Esophagus muscularis mucosa (tissue), 4 donors: ENCODE measurements around the gene GRM5. TPM values are rescaled to one million over a fixed set of nuclear protein-coding genes. Genes with fewer than 3 reads are reported as not detected.
"Not testable (repeated sequence)": the region's sequence is repeated elsewhere in the genome, so short reads cannot be mapped to it uniquely, and the experiment has no call there.

Experiments
- DNase-seq: peaks from one replicate; pipeline ENCODE4 v3.0.0-alpha.2; 2017; ENCODE audit errors: extremely low spot score
- H3K27ac ChIP-seq, 4 donors: fragments of 200-600 bp; sonication (generic); replicated peaks in 1 of 4; 1 replicate in 3 of 4; 2 replicates in 1 of 4; pipeline ENCODE4 v1.5.1; 2016 to 2019; ENCODE audit warnings: mild to moderate bottlenecking in 1 of 4
- H3K27me3 ChIP-seq, 4 donors: fragments of 200-600 bp; sonication (generic); one replicate each; pipeline versions ENCODE4 v1.5.1 to v1.6.0; 2016 to 2019
- H3K36me3 ChIP-seq, 4 donors: fragments of 200-600 bp; sonication (generic); one replicate each; pipeline ENCODE4 v1.5.1; 2016 to 2019
- H3K4me1 ChIP-seq, 4 donors: fragments of 200-600 bp; sonication (generic); one replicate each; pipeline ENCODE4 v1.5.1; 2016 to 2019
- H3K4me3 ChIP-seq, 4 donors: fragments of 200-600 bp; sonication (generic); 1 replicate in 2 of 4; 2 replicates in 2 of 4; pipeline ENCODE4 v1.5.1; 2016 to 2019; ENCODE audit warnings: mild to moderate bottlenecking in 4 of 4, moderate library complexity in 1 of 4
- H3K9me3 ChIP-seq, 4 donors: fragments of 200-600 bp; sonication (generic); 1 replicate in 3 of 4; 2 replicates in 1 of 4; pipeline ENCODE4 v1.5.1; 2016 to 2019
- CTCF ChIP-seq, 3 experiments: fragments of 200-600 bp in 2 of 3; fragments of 450-650 bp in 1 of 3; sonication (generic) in 2 of 3; IDR thresholded peaks; one replicate each; pipeline ENCODE4 v1.5.1; 2017 to 2019; ENCODE audit warnings: antibody characterized with exemption in 3 of 3, mild to moderate bottlenecking in 2 of 3, moderate library complexity in 1 of 3
- EP300 ChIP-seq: sonication (generic); formaldehyde crosslinking; IDR thresholded peaks from one replicate; pipeline ENCODE4 v1.6.1; 2017; ENCODE audit warnings: antibody characterized with exemption
- POLR2A ChIP-seq: fragments of 450-650 bp; IDR thresholded peaks from one replicate; pipeline ENCODE4 v1.6.1; 2017; ENCODE audit warnings: antibody characterized with exemption, moderate library complexity, mild to moderate bottlenecking, low read depth
- POLR2AphosphoS5 ChIP-seq, 2 donors: sonication (generic); formaldehyde crosslinking; IDR thresholded peaks; one replicate each; pipeline ENCODE4 v1.6.1; 2017; ENCODE audit warnings: antibody characterized with exemption in 2 of 2
- WGBS: methylation state at CpG from one replicate; pipeline ENCODE4 v1.1.5; 2018; 5-methylcytosine and 5-hydroxymethylcytosine counted together
- intact Hi-C: fragments of 100-400 bp; cut with DNase I; formaldehyde crosslinking; loops from one replicate; pipeline ENCODE4 v1.15.1; 2023
- total RNA-seq, 4 donors: library from RNA; depleted of rRNA; stranded (reverse); fragments of >200 nt; gene quantifications; one replicate each; pipeline versions ENCODE4 v1.1.0 to v1.2.1, GENCODE V29; 2016

The GRM5 gene
- total RNA-seq, 4 donors from 2014 or later: not detected

DNA sequence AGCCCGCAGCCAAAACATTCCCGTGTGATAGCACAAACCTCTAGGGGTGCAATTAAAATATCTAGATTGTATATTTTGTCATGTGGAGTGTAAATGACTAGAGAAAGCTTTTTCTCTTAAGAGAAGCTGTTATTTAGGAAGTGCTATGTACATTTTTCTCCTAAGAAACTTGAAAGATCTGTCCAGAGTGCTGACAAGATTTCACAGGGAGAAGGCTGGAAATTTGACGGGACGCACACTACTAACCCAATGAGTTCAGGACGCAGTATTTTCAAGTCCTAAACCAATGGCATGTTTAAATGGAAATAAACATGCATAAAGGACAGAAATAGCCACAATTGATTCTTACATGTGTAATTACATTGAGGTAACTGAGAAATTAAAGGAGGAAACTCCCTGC is 3.9 kb downstream of the GRM5 start:
- H3K27ac ChIP-seq, H3K4me1 ChIP-seq, intact Hi-C loops, H3K36me3 ChIP-seq, H3K9me3 ChIP-seq, DNase-seq, H3K4me3 ChIP-seq: not testable (repeated sequence)
- 25% methylated on average over 5 of the region's 5 CpGs for WGBS
- H3K27me3 ChIP-seq: peaks cover 0 to 37% (median 3%) of the 10 kb centered on the region in 4 donors

- DNase-seq, H3K9me3 ChIP-seq, H3K4me3 ChIP-seq, H3K27me3 ChIP-seq, H3K4me1 ChIP-seq, H3K36me3 ChIP-seq, intact Hi-C loops, H3K27ac ChIP-seq: not testable (repeated sequence)
- WGBS: 83% methylated on average over 1 of the region's 1 CpG
Measured at GRCh38 chr11:89057406-89057805, 8.4 kb downstream of the GRM5 start.

DNA sequence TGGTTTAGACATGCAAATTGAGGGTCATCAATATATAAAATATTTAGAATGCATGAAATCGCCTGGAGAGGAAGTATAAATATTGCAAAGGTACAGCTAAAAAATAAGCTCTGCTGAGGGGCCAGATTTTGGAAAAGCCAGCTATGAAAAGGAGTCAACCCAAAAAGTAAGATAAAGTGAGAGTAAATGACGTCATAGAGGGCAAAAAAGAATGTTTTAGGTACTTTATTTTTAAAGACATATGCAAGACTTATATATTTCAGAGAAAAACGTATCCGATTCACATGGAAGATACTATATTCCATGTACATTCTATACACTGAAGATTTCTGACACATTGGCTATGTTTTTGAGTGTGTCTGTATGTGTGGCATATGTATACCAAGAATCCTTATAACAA is 13.6 kb downstream of the GRM5 start:
- Histone ChIP-seq H3K27me3 (no peaks in the 10 kb centered on the region), H3K4me1 (no peaks in the 10 kb centered on the region), H3K4me3 (no peak overlapping the region), H3K36me3 (no peaks in the 10 kb centered on the region), H3K27ac (no peak overlapping the region), H3K9me3 (no peaks in the 10 kb centered on the region)
- no peak for DNase-seq
- no peak for TF ChIP-seq POLR2AphosphoS5 (IDR thresholded peaks at IDR 0.05)
- TF ChIP-seq EP300: no peak
- TF ChIP-seq POLR2A: no peak
- no peak for TF ChIP-seq CTCF (IDR thresholded peaks at IDR 0.05)
- intact Hi-C loops: no loop called here
- WGBS: 70% methylated on average over 4 of the region's 4 CpGs

GRCh38 chr11:89047159-89047558 is 18.6 kb downstream of the GRM5 start:
- H3K4me1 ChIP-seq, H3K27ac ChIP-seq, H3K9me3 ChIP-seq, intact Hi-C loops, H3K4me3 ChIP-seq, DNase-seq, H3K27me3 ChIP-seq, H3K36me3 ChIP-seq: not testable (repeated sequence)
- 75% methylated on average over 4 of the region's 4 CpGs for WGBS

DNA sequence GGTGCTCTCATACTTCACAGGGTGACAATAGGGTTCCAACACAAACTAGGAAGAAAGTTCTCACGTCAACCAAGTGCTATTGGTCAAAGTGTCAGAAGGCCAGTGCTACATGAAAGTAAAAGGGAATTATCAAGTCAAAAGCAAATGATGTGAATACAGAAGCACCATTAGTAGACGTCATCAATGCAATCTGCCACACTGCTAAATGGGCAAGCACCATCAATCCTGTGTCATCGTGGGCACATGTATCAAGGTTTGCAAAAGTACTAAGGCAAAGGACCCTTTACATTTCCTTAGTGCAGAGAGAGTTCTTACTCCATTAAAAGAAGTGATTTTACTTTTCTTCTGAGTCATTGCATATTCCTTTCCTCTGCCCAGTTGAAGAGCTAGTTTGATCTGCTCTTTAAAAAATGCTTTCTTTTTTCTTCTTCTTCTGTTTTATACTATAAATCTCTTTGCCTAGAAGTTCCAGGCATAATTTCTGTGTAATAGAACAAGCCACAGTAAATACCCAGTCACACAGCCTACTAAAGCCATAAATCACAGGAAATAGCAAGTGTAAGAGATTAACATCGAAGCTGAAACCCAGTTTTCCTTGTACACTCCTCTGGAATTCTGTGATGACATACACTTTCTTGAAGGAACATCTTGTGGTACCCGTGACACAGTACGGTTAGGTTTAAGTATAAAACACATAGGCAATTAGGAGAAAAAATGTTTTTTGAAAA is 21.8 kb downstream of the GRM5 start:
- H3K4me1 ChIP-seq, DNase-seq, H3K4me3 ChIP-seq, H3K9me3 ChIP-seq, H3K36me3 ChIP-seq, H3K27ac ChIP-seq, H3K27me3 ChIP-seq, intact Hi-C loops: not testable (repeated sequence)
- 84% methylated on average over 6 of the region's 6 CpGs for WGBS

DNA sequence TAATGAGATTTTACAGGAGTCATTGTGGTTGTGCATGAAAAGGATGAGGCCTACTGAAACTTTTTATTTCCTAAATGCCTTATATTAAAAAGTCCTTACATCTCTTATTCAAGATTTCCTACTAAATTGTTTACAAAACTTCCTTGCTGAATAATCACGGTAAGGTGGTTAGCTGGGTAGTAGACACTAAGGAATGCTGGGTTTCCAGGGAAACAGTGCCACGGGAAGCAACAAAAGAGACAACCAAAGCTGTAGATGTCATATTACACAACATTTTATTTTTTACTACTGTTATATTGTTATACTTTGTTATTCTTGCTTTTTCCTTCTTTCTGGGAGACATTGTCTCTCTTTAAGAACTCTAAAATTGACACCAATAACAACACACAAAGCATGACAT is 36.1 kb downstream of the GRM5 start:
- WGBS: 85% methylated on average over 2 of the region's 2 CpGs
- H3K27ac ChIP-seq, H3K36me3 ChIP-seq, H3K4me3 ChIP-seq, DNase-seq, intact Hi-C loops, H3K9me3 ChIP-seq, H3K4me1 ChIP-seq, H3K27me3 ChIP-seq: not testable (repeated sequence)

DNA sequence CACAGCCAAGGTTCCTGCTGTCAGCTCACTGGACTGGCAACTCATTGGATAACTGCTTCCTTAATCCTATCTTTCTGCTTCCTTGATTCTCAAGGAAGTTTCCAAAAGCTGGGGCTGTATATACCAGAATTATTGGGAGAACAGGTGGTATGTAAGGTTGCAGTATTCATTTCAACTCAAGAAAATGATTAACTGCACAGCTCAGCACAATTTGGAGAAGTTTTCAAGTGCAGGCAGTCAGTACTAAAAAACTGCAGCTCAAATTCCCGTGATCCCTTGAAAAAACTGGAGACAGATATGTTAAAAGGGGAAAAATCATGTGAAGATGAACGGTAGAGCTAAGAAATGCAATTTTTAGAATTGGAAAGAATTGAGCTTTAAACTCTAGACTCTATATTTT is 44.4 kb downstream of the GRM5 start:
- Histone ChIP-seq H3K27me3 (no peaks in the 10 kb centered on the region), H3K4me1 (no peaks in the 10 kb centered on the region), H3K27ac (no peak overlapping the region), H3K9me3 (no peaks in the 10 kb centered on the region), H3K4me3 (no peak overlapping the region), H3K36me3 (no peaks in the 10 kb centered on the region)
- intact Hi-C loops: no loop called here
- 76% methylated on average over 2 of the region's 2 CpGs for WGBS
- TF ChIP-seq POLR2A (no peak), EP300 (no peak), CTCF (IDR thresholded peaks at IDR 0.05) (no peak), POLR2AphosphoS5 (IDR thresholded peaks at IDR 0.05) (no peak)
- DNase-seq: no peak

GRCh38 chr11:89019827-89020547 is 45.8 kb downstream of the GRM5 start:
- H3K27ac ChIP-seq, H3K27me3 ChIP-seq, H3K4me1 ChIP-seq, H3K9me3 ChIP-seq, H3K36me3 ChIP-seq, intact Hi-C loops, H3K4me3 ChIP-seq, DNase-seq: not testable (repeated sequence)
